Activated naive CD8-positive, alpha-beta T cell treated with anti-CD3 and anti-CD28 coated beads, Interleukin-2, amount 50 U/mL, for 24 hours (primary cell): Measurements from ENCODE around the gene TMEM198.

Experiments
- ATAC-seq: fragments of 150-1000 bp; cut with Tn5 transposase; one replicate; pipeline ENCODE4 v1.10.0; 2021
- DNase-seq: peaks from one replicate; pipeline ENCODE4 v3.0.0; 2021
- H3K27ac Mint-ChIP-seq: one replicate; pipeline ENCODE4 v1.8.0; 2021; ENCODE audit warnings: mild to moderate bottlenecking, mixed read lengths
- H3K27me3 Mint-ChIP-seq: one replicate; pipeline ENCODE4 v1.8.0; 2021; ENCODE audit warnings: mixed read lengths
- H3K36me3 Mint-ChIP-seq: one replicate; pipeline ENCODE4 v1.8.0; 2021; ENCODE audit warnings: low read depth, mixed read lengths
- H3K4me1 Mint-ChIP-seq: one replicate; pipeline ENCODE4 v1.8.0; 2021; ENCODE audit warnings: mixed read lengths
- H3K4me3 Mint-ChIP-seq: one replicate; pipeline ENCODE4 v1.8.0; 2021; ENCODE audit warnings: mild to moderate bottlenecking, moderate library complexity, mixed read lengths
- H3K9me3 Mint-ChIP-seq: one replicate; pipeline ENCODE4 v1.8.0; 2021; ENCODE audit warnings: mixed read lengths

The TMEM198 gene

DNA sequence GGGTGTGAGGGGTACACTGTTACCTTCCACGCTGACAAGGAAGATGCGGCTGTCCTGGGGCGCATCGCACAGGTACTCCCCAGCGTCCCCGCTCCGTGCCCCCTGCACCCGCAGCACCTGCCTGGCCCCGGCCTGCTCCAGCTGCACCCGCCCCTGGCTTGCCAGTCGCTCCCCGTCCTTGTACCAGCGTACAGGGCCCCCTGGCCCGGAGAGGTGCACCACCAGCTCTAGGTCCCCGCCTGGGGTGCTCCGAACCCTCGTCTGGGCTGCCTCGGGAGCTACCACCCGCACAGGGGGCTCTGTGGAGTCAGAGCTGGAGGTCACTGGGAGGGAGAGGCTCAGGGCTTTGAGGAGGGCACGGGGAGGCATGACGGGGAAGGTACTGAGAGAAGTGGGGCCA is 13.5 kb downstream of the TMEM198 start:
- Mint-ChIP-seq H3K27ac (no peak overlapping the region), H3K36me3 (no peaks in the 10 kb centered on the region), H3K9me3 (no peaks in the 10 kb centered on the region)

DNA sequence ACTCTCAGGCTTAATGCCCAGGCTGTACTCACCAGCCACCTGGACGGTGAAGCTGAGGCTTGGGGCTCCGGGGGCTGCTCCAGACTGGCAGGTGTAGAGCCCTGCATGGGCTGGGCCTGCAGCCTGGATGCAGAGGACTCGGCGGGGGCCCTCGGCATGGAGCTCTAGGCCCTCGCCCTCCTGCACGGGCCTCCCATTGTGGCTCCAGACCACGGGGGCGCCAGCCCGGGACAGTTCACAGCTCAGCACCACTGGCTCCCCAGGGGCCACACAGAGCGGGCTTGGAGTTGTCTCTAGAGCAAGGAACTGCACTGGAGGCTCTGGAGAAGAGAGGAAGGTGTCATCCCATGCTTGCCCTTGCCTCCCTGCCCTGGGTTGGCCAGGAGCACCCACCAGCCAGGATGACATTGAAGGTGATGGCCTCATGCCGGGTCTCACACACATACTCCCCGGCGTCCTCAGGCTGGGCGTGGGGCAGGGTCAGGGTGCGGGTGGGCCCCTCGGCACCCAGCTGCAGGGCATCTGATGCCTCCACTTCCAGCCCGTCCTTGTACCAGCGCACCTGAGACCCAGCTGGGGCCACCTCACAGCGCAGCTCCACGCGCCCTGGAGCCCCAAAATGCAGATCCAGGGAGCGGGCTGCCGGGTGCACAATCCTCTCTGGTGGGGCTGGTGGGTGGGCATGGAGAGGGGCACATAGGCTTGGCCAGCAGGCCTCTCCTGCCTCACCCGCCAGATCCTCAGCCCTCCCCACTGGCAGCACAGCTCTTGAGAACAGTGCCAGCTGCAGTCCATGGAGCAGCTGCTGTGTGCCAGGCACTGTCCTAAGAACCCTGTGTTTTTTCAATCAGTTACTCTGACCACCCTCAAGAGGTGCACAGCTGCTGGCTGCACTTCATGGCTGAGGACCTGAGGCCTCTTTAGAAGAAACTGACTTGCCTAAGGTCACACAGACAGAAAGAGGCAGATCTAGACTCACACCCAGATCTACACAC is 14.3 kb downstream of the TMEM198 start:
- H3K4me1 Mint-ChIP-seq, result peaks cover 4% of the 10 kb centered on the region
- H3K4me3 Mint-ChIP-seq, result no peak overlapping the region
- H3K9me3 Mint-ChIP-seq, result no peaks in the 10 kb centered on the region
- H3K27me3 Mint-ChIP-seq, result peaks cover 23% of the 10 kb centered on the region
- ATAC-seq (no peak), DNase-seq (no peak)
- no peak overlapping the region for H3K27ac Mint-ChIP-seq
- H3K36me3 Mint-ChIP-seq, result no peaks in the 10 kb centered on the region

More for the DNA sequence above, 13.5 kb downstream of the TMEM198 start:
- no peak overlapping the region for H3K4me3 Mint-ChIP-seq
- DNase-seq, result no peak
- peaks cover 4% of the 10 kb centered on the region for H3K4me1 Mint-ChIP-seq
- peaks cover 23% of the 10 kb centered on the region for H3K27me3 Mint-ChIP-seq
- no peak for ATAC-seq

GRCh38 chr2:219559156-219559915 is 15.5 kb downstream of the TMEM198 start:
- DNase-seq (no peak), ATAC-seq (no peak)
- Mint-ChIP-seq H3K27ac (no peak overlapping the region), H3K36me3 (no peaks in the 10 kb centered on the region), H3K4me3 (no peak overlapping the region), H3K27me3 (peaks cover 12% of the 10 kb centered on the region), H3K9me3 (no peaks in the 10 kb centered on the region), H3K4me1 (no peaks in the 10 kb centered on the region)

- Mint-ChIP-seq H3K9me3 (no peaks in the 10 kb centered on the region), H3K4me3 (no peak overlapping the region), H3K36me3 (no peaks in the 10 kb centered on the region), H3K4me1 (no peaks in the 10 kb centered on the region), H3K27me3 (peaks cover 5% of the 10 kb centered on the region), H3K27ac (no peak overlapping the region)
- DNase-seq, result no peak
- no peak for ATAC-seq
Observed at GRCh38 chr2:219560037-219560892, 16.4 kb downstream of the TMEM198 start.

DNA sequence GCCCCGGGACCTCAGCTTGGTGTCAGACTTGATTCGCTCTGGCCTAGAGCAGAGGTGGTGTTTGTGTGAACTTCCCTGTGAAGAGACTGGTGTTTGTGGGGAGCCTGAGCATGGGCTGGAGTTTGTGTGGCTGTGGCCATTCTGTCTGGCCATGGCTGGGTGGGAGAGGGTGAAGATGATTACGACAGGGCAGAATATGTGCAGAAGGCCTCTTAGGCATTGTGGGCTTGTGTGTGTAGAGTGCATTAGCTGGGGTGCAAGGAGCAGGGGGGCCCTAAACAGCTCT is 17.0 kb downstream of the TMEM198 start:
- H3K9me3 Mint-ChIP-seq, result no peaks in the 10 kb centered on the region
- no peak overlapping the region for H3K4me3 Mint-ChIP-seq
- H3K36me3 Mint-ChIP-seq, result no peaks in the 10 kb centered on the region
- peaks cover 3% of the 10 kb centered on the region for H3K27me3 Mint-ChIP-seq
- H3K27ac Mint-ChIP-seq, result no peak overlapping the region
- DNase-seq (no peak), ATAC-seq (no peak)
- H3K4me1 Mint-ChIP-seq, result no peaks in the 10 kb centered on the region

GRCh38 chr2:219561179-219562048 is 17.6 kb downstream of the TMEM198 start:
- no peaks in the 10 kb centered on the region for H3K4me1 Mint-ChIP-seq

DNA sequence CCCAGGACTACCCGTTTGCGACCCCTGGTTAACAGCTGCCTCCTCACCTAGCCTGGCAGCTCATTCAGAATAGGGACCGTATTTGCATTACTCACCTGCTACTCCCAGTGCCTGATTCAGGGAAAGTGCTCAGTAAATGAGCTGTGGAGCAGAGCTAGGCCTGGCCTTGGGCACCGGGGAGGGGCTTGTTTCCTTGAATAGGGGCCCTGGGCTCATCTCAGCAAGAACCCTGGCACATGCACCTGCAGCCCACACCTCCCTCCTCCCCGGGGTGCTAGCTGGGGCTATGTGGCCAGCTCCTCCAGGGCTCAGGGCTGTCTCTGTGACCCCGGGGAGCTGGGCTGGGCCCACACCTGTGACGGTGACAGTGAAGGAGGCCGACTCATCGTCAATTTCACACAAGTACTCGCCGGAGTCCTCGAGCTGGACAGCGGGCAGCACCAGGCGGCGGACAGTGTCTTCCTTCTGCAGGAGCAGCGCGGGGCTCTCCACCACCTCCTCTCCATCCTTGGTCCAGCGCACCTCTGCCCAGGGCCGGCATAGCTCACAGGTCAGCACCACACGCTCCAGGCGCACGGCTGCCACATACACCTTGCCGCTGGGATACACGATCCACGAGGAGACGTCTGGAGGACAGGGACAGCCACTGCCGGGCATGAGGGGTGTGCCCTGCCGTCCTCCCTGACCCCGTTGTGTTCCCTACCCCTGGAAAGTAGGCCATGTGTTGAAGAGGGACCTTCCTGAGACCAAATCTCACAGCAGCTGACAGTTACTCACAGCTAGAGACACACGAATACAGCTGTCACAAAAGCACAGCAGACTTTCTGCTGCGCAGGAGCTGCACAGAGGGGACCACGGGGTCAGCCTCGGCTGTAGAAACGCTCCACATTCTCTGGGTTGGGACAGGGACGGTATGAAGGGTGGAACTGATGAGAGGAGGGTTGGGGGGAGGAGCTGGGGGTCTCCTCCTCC is 18.5 kb downstream of the TMEM198 start:
- no peak for ATAC-seq
- no peaks in the 10 kb centered on the region for H3K4me1 Mint-ChIP-seq
- H3K36me3 Mint-ChIP-seq, result no peaks in the 10 kb centered on the region
- H3K27ac Mint-ChIP-seq, result no peak overlapping the region
- no peak overlapping the region for H3K4me3 Mint-ChIP-seq
- H3K9me3 Mint-ChIP-seq, result no peaks in the 10 kb centered on the region
- no peak for DNase-seq
- peaks cover 9% of the 10 kb centered on the region for H3K27me3 Mint-ChIP-seq

More at GRCh38 chr2:219561179-219562048, 17.6 kb downstream of the TMEM198 start:
- Mint-ChIP-seq H3K9me3 (no peaks in the 10 kb centered on the region), H3K4me3 (no peak overlapping the region), H3K27me3 (peaks cover 6% of the 10 kb centered on the region), H3K36me3 (no peaks in the 10 kb centered on the region), H3K27ac (no peak overlapping the region)
- no peak for ATAC-seq
- no peak for DNase-seq

DNA sequence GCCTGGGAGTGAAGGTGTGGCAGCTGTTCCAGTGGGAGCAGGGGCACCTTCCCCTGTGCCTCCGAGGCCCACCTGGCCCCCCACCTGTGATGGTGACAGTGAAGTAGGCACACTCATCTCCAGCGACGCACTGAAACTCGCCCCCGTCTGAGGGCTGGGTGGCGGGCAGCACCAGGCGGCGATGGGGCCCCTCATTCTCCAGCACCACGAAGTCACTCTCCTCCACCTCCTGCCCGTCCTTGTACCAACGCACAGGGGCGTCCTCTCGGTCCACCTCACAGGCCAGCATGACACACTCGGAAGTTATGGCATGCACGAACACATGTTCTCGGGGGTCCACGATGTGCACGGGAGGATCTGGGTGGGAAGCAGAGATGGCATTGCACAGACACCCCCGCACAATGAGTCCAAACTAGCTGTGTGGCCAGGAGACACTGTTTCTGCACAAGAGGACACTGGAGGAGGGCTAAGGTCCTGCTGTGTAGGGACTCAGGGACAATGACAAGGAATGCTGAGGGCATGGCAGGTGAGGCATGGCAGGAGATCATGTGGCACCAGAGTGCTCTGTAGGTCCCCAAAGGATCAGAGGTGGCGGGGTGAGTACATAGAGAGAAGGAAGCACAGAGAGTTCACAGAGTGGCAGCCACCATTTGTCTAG is 19.6 kb downstream of the TMEM198 start:
- Mint-ChIP-seq H3K4me1 (no peaks in the 10 kb centered on the region), H3K36me3 (no peaks in the 10 kb centered on the region), H3K27me3 (peaks cover 11% of the 10 kb centered on the region), H3K27ac (no peak overlapping the region), H3K9me3 (no peaks in the 10 kb centered on the region), H3K4me3 (no peak overlapping the region)
- DNase-seq, result no peak
- ATAC-seq, result no peak

- Mint-ChIP-seq H3K27ac (no peak overlapping the region), H3K36me3 (no peaks in the 10 kb centered on the region), H3K9me3 (no peaks in the 10 kb centered on the region), H3K27me3 (peaks cover 25% of the 10 kb centered on the region), H3K4me3 (no peak overlapping the region), H3K4me1 (no peaks in the 10 kb centered on the region)
- no peak for DNase-seq
- ATAC-seq, result no peak
Observed at GRCh38 chr2:219565130-219566080, 21.6 kb downstream of the TMEM198 start.

GRCh38 chr2:219566640-219567039 is 22.8 kb downstream of the TMEM198 start:
- H3K36me3 Mint-ChIP-seq, result no peaks in the 10 kb centered on the region
- no peak overlapping the region for H3K4me3 Mint-ChIP-seq
- ATAC-seq (no peak), DNase-seq (no peak)
- no peak overlapping the region for H3K27ac Mint-ChIP-seq
- H3K9me3 Mint-ChIP-seq, result no peaks in the 10 kb centered on the region
- H3K27me3 Mint-ChIP-seq, result peaks cover 26% of the 10 kb centered on the region
- no peaks in the 10 kb centered on the region for H3K4me1 Mint-ChIP-seq

- no peak overlapping the region for H3K4me3 Mint-ChIP-seq
- no peak overlapping the region for H3K27ac Mint-ChIP-seq
- H3K36me3 Mint-ChIP-seq, result no peaks in the 10 kb centered on the region
- DNase-seq (no peak), ATAC-seq (no peak)
- H3K27me3 Mint-ChIP-seq, result peaks cover 30% of the 10 kb centered on the region
- H3K4me1 Mint-ChIP-seq, result no peaks in the 10 kb centered on the region
- H3K9me3 Mint-ChIP-seq, result no peaks in the 10 kb centered on the region
Observed at GRCh38 chr2:219567131-219567530, 23.3 kb downstream of the TMEM198 start.
